Epithelial cell of umbilical artery (primary cell): Measurements from ENCODE around the gene TSLP. TPM values are rescaled to one million over a fixed set of nuclear protein-coding genes. Genes with fewer than 3 reads are reported as not detected.

Source experiments
- total RNA-seq: library from RNA; depleted of rRNA; stranded (reverse); fragments of >200 nt; gene quantifications from 2 replicates; pipeline ENCODE4 v1.2.3, GENCODE V29; 2014

The TSLP gene
- total RNA-seq, result under 0.01 and 0.61 TPM in 2 replicates

DNA sequence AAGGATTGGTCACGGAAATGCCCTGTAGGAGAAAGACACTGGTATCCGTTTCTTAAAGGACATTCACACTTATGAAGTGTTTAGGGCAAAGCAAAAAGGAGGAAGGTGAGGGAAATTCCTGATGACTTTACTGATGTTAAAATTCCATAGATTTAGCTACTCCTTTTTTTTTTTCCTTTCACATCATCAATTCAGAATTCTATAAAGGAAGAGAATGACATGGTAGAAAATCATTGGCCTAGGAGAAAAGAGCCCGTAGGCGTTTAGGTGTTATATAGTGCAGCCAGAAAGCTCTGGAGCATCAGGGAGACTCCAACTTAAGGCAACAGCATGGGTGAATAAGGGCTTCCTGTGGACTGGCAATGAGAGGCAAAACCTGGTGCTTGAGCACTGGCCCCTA lies at the start of gene TSLP:
TSLP (plus strand) TSS at position 301 of the 400 bp plus-strand sequence. CDS start 178 bp downstream, outside the sequence.

GRCh38 chr5:111092062-111092853 lies 20.7 kb downstream of the TSLP start, which contains the start of gene WDR36:
Gene WDR36, plus strand, starts transcription at chr5:111092348. Its CDS starts 109 bp downstream, at chr5:111092457.

Other genes starting within 250 kb of the TSLP start
- gene WDR36, start 20.6 kb downstream of the TSLP start, total RNA-seq, result 72.1 and 85.6 TPM in 2 replicates
- 1.6 and 3.6 TPM in 2 replicates for gene CAMK4, start 152.7 kb downstream of the TSLP start, total RNA-seq